ENCODE measurements around the gene LRP2. TPM values are rescaled to one million over a fixed set of nuclear protein-coding genes. Genes with fewer than 3 reads are reported as not detected.

LRP2 gene
- total and polyA plus RNA-seq, 2 of the 8 experiments (the other 6 are each of a cell fraction or from before 2014, with no cell fraction given), result 2.0 to 2.9 TPM

GRCh38 chr2:169302364-169302763, 60.0 kb downstream of the LRP2 start:
- ChIA-PET CTCF (ENCODE audit: partially characterized antibody) (no interaction called here), POLR2A (ENCODE audit: partially characterized antibody) (no interaction called here)
- H3K18ac ChIP-seq (ENCODE audit: extremely low read depth, low read length), result no peak overlapping the region
- H3K56ac ChIP-seq (replicated peaks; ENCODE audit: insufficient read length, low read depth, low read length), result no peak overlapping the region
- no peak overlapping the region for H4K91ac ChIP-seq (replicated peaks; ENCODE audit: insufficient read length, low read length)
- H3K79me2 ChIP-seq (ENCODE audit: control insufficient read depth in 1 of 2, insufficient read depth in 2 of 2, low read length in 2 of 2), result no peaks in the 10 kb centered on the region
- H3K27me3 ChIP-seq (replicated peaks in 1 of 4; ENCODE audit: control insufficient read depth in 3 of 4, extremely low read depth in 1 of 4, insufficient read depth in 3 of 4, low read length in 3 of 4), result no peaks in the 10 kb centered on the region
- no peak overlapping the region for H2BK15ac ChIP-seq (ENCODE audit: low read length)
- FAIRE-seq, result no peak
- H3K23ac ChIP-seq (ENCODE audit: insufficient read length), result no peak overlapping the region
- no peak overlapping the region for H2AFZ ChIP-seq (ENCODE audit: low read length)
- no peak overlapping the region for H3K4me3 ChIP-seq (ENCODE audit: extremely low read depth in 1 of 4, insufficient read depth in 2 of 4, low read depth in 3 of 4, low read length in 4 of 4)
- H2BK5ac ChIP-seq (ENCODE audit: low read depth, low read length), result no peak overlapping the region
- H4K8ac ChIP-seq (ENCODE audit: extremely low read depth, insufficient read depth, low read length), result no peak overlapping the region
- no peak overlapping the region for H3K4me2 ChIP-seq (ENCODE audit: insufficient read depth in 1 of 2, low read depth in 2 of 2, low read length in 2 of 2)
- DNase-seq (ENCODE audit: low read depth in 1 of 2, low spot score in 2 of 2), result no peak
- H4K20me1 ChIP-seq (replicated peaks in 1 of 2; ENCODE audit: control insufficient read depth in 1 of 2, insufficient read depth in 2 of 2, low read length in 2 of 2), result no peaks in the 10 kb centered on the region
- H3K36me3 ChIP-seq (ENCODE audit: control insufficient read depth in 2 of 4, insufficient read depth in 4 of 4, low read length in 3 of 4), result no peaks in the 10 kb centered on the region
- peak overlapping the region; percentile 47 for H2BK120ac ChIP-seq (replicated peaks; ENCODE audit: low read depth, low read length)
- no peak overlapping the region for H4K5ac ChIP-seq (ENCODE audit: insufficient read length, low read depth, low read length)
- H3K14ac ChIP-seq (ENCODE audit: insufficient read length), result no peak overlapping the region
- H3K9ac ChIP-seq (replicated peaks in 1 of 4; ENCODE audit: extremely low read depth in 1 of 4, low read depth in 3 of 4, low read length in 3 of 4), result no peak overlapping the region
- no peaks in the 10 kb centered on the region for H3K23me2 ChIP-seq (ENCODE audit: low read depth, low read length)
- WGBS, 2 experiments (ENCODE audit: extremely low coverage in 1 of 2, insufficient coverage in 1 of 2, insufficient read length in 1 of 2, insufficient replicate concordance in 2 of 2, low coverage in 1 of 2, low lambda C conversion rate in 2 of 2, missing lambda C conversion rate in 1 of 2), result 91% methylated on average over 4 of the region's 4 CpGs; no CpG with 5 or more reads in 1 of the 2 experiments
- no peak for TF ChIP-seq POU5F1 (IDR thresholded peaks at IDR 0.05; ENCODE audit: low read depth, low read length)
- no peak for TF ChIP-seq RAD21 (IDR thresholded peaks at IDR 0.05 in 1 of 2, conservative IDR thresholded peaks at IDR 0.05 in 1 of 2; ENCODE audit: low read depth in 2 of 2, low read length in 2 of 2)
- TF ChIP-seq USF2 (IDR thresholded peaks at IDR 0.05; ENCODE audit: low read length), result no peak
- no peak for TF ChIP-seq MAX (IDR thresholded peaks at IDR 0.05)
- no peak for TF ChIP-seq SIRT6 (IDR thresholded peaks at IDR 0.05; ENCODE audit: low read length)
- TF ChIP-seq EGR1 (IDR thresholded peaks at IDR 0.05; ENCODE audit: borderline replicate concordance, low read depth, low read length), result no peak
- no peak for TF ChIP-seq CHD2 (IDR thresholded peaks at IDR 0.05; ENCODE audit: low read length)
- TF ChIP-seq POLR2AphosphoS5 (IDR thresholded peaks at IDR 0.05; ENCODE audit: low read depth, low read length), result no peak
- no peak for TF ChIP-seq BCL11A (IDR thresholded peaks at IDR 0.05; ENCODE audit: low read depth in 2 of 2, low read length in 2 of 2)
- no peak for TF ChIP-seq KDM1A (IDR thresholded peaks at IDR 0.05; ENCODE audit: borderline replicate concordance, low read length)
- no peak for TF ChIP-seq CTCF (IDR thresholded peaks at IDR 0.05; ENCODE audit: control extremely low read depth in 1 of 3, insufficient read depth in 1 of 3, low read depth in 1 of 3, low read length in 3 of 3)
- no peak overlapping the region for H2BK12ac ChIP-seq (ENCODE audit: low read depth, low read length)
- no peak overlapping the region for H2AK5ac ChIP-seq (ENCODE audit: low read depth, low read length)
- H3K4ac ChIP-seq (replicated peaks; ENCODE audit: insufficient read length, low read depth, low read length), result no peak overlapping the region
- no peak overlapping the region for H3K27ac ChIP-seq (ENCODE audit: low read depth, low read length)
- no peaks in the 10 kb centered on the region for H3K9me3 ChIP-seq (ENCODE audit: insufficient read depth in 2 of 2, low read depth in 1 of 2, low read length in 1 of 2)
- peaks cover 0 to 6% (median 5%) of the 10 kb centered on the region in 4 experiments; a peak in 6 of 7 replicates for H3K4me1 ChIP-seq (replicated peaks in 1 of 4; ENCODE audit: control insufficient read depth in 3 of 4, insufficient read depth in 4 of 4, low read length in 3 of 4)
- no peaks in the 10 kb centered on the region for H3K79me1 ChIP-seq (ENCODE audit: low read depth, low read length)
- no peak overlapping the region for H2BK20ac ChIP-seq (ENCODE audit: low read length)

All from H1 (cell line).